HEK293 (cell line): ENCODE results near the gene APLP1.

Source experiments
- CTCF ChIA-PET: fragments of 350-600 bp; formaldehyde crosslinking; extraction: SDS; loops from one replicate; lab custom pipeline; 2021; ENCODE audit warnings: antibody characterized with exemption; lab: Yijun Ruan, JAX
- POLR2A ChIA-PET: fragments of 300-600 bp; formaldehyde crosslinking; extraction: SDS; loops from one replicate; lab custom pipeline; 2020; ENCODE audit warnings: antibody characterized with exemption, inconsistent platforms; lab: Yijun Ruan, JAX
- H3K27ac ChIP-seq: fragments of 200-500 bp; sonication (Bioruptor generic); 2 replicates; pipeline ENCODE4 v1.5.1; 2014; ENCODE audit warnings: low read depth, low read length, control low read depth, inconsistent platforms; ENCODE audit errors: extremely low read depth
- H3K36me3 ChIP-seq, 2 experiments: fragments of 200-500 bp in 1 of 2; sonication (Bioruptor generic) in 1 of 2; 1 replicate in 1 of 2; 2 replicates in 1 of 2; pipeline ENCODE4 v1.5.1; 2014 to 2017; ENCODE audit warnings: inconsistent platforms in 2 of 2, low read length in 2 of 2; ENCODE audit not compliant: control insufficient read depth in 2 of 2, insufficient read depth in 1 of 2
- H3K4me1 ChIP-seq: fragments of 200-500 bp; sonication (Bioruptor generic); 2 replicates; pipeline ENCODE4 v1.5.1; 2014; ENCODE audit warnings: mild to moderate bottlenecking, low read length, inconsistent platforms; ENCODE audit not compliant: control insufficient read depth, insufficient read depth
- H3K4me3 ChIP-seq: 2 replicates; pipeline ENCODE4 v1.5.1; 2011; ENCODE audit warnings: low read depth, mild to moderate bottlenecking, control low read depth, low read length, moderate library complexity
- H3K9me3 ChIP-seq: fragments of 200-500 bp; sonication (Bioruptor generic); 2 replicates; pipeline ENCODE4 v1.5.1; 2014; ENCODE audit warnings: low read depth, low read length, inconsistent platforms; ENCODE audit not compliant: control insufficient read depth, insufficient read depth
- FEZF1 ChIP-seq: fragments of 450-650 bp; formaldehyde crosslinking; IDR thresholded peaks from 2 replicates; pipeline ENCODE4 v1.5.1; 2016; ENCODE audit warnings: missing biosample characterization, missing genetic modification characterization
- GLIS2 ChIP-seq: fragments of 450-650 bp; formaldehyde crosslinking; IDR thresholded peaks from 2 replicates; pipeline ENCODE4 v1.5.1; 2016; ENCODE audit warnings: missing biosample characterization, missing genetic modification characterization
- KLF7 ChIP-seq: fragments of 450-650 bp; formaldehyde crosslinking; IDR thresholded peaks from 2 replicates; pipeline ENCODE4 v1.5.1; 2016; ENCODE audit warnings: missing biosample characterization, missing genetic modification characterization, borderline replicate concordance
- ZBTB21 ChIP-seq: fragments of 450-650 bp; formaldehyde crosslinking; IDR thresholded peaks from 2 replicates; pipeline ENCODE4 v1.5.1; 2017; ENCODE audit warnings: missing biosample characterization, missing genetic modification characterization
- ZBTB8A ChIP-seq: fragments of 450-650 bp; formaldehyde crosslinking; IDR thresholded peaks from 2 replicates; pipeline ENCODE4 v1.5.1; 2016; ENCODE audit warnings: missing biosample characterization, missing genetic modification characterization
- ZEB2 ChIP-seq: fragments of 450-650 bp; formaldehyde crosslinking; IDR thresholded peaks from 2 replicates; pipeline ENCODE4 v1.5.1; 2016; ENCODE audit warnings: missing biosample characterization, missing genetic modification characterization
- ZIC2 ChIP-seq: fragments of 450-650 bp; formaldehyde crosslinking; IDR thresholded peaks from 2 replicates; pipeline ENCODE4 v1.5.1; 2016; ENCODE audit warnings: missing biosample characterization, missing genetic modification characterization
- ZNF223 ChIP-seq: fragments of 450-650 bp; formaldehyde crosslinking; IDR thresholded peaks from 2 replicates; pipeline ENCODE4 v1.5.1; 2016; ENCODE audit warnings: missing biosample characterization, missing genetic modification characterization
- ZNF24 ChIP-seq: fragments of 450-650 bp; formaldehyde crosslinking; IDR thresholded peaks from 2 replicates; pipeline ENCODE4 v1.5.1; 2016; ENCODE audit warnings: missing biosample characterization, missing genetic modification characterization
- ZNF324 ChIP-seq: fragments of 450-650 bp; formaldehyde crosslinking; IDR thresholded peaks from 2 replicates; pipeline ENCODE4 v1.5.1; 2016; ENCODE audit warnings: missing biosample characterization, missing genetic modification characterization
- ZNF366 ChIP-seq: fragments of 450-650 bp; formaldehyde crosslinking; conservative IDR thresholded peaks from 2 replicates; pipeline ENCODE4 v1.5.1; 2016; ENCODE audit warnings: missing biosample characterization, missing genetic modification characterization
- ZNF394 ChIP-seq: fragments of 450-650 bp; formaldehyde crosslinking; IDR thresholded peaks from 2 replicates; pipeline ENCODE4 v1.5.1; 2016; ENCODE audit warnings: missing biosample characterization, missing genetic modification characterization, mild to moderate bottlenecking, moderate library complexity, borderline replicate concordance
- ZNF423 ChIP-seq: fragments of 450-650 bp; formaldehyde crosslinking; IDR thresholded peaks from 2 replicates; pipeline ENCODE4 v1.5.1; 2016; ENCODE audit warnings: missing biosample characterization, missing genetic modification characterization
- ZNF501 ChIP-seq: fragments of 450-650 bp; formaldehyde crosslinking; IDR thresholded peaks from 2 replicates; pipeline ENCODE4 v1.5.1; 2016; ENCODE audit warnings: missing biosample characterization, missing genetic modification characterization
- ZNF596 ChIP-seq: fragments of 450-650 bp; IDR thresholded peaks from 2 replicates; pipeline ENCODE4 v1.5.0; 2018; ENCODE audit warnings: missing biosample characterization, mild to moderate bottlenecking, missing genetic modification characterization, moderate library complexity
- ZNF610 ChIP-seq: fragments of 450-650 bp; formaldehyde crosslinking; IDR thresholded peaks from 2 replicates; pipeline ENCODE4 v1.5.1; 2016; ENCODE audit warnings: missing biosample characterization, missing genetic modification characterization, borderline replicate concordance
- ZNF629 ChIP-seq: fragments of 450-650 bp; formaldehyde crosslinking; IDR thresholded peaks from 2 replicates; pipeline ENCODE4 v1.5.1; 2017; ENCODE audit warnings: missing biosample characterization, missing genetic modification characterization
- ZSCAN30 ChIP-seq: fragments of 450-650 bp; IDR thresholded peaks from 2 replicates; pipeline ENCODE4 v1.5.1; 2018; ENCODE audit warnings: missing biosample characterization, mild to moderate bottlenecking, missing genetic modification characterization, moderate library complexity
- TF ChIP-seq, protein P1 (sequence below): fragments of 450-650 bp; formaldehyde crosslinking; conservative IDR thresholded peaks from 2 replicates; pipeline ENCODE4 v1.5.1; 2016; ENCODE audit warnings: low read depth, missing biosample characterization, missing genetic modification characterization
- TF ChIP-seq, protein P2 (sequence below): fragments of 450-650 bp; formaldehyde crosslinking; IDR thresholded peaks from 2 replicates; pipeline ENCODE4 v1.5.1; 2016; ENCODE audit warnings: missing biosample characterization, missing genetic modification characterization
- TF ChIP-seq, protein P3 (sequence below): fragments of 450-650 bp; formaldehyde crosslinking; optimal IDR thresholded peaks from 2 replicates; pipeline ENCODE3; 2016; ENCODE audit warnings: missing biosample characterization, mild to moderate bottlenecking, missing genetic modification characterization
- TF ChIP-seq, protein P4 (sequence below): fragments of 450-650 bp; formaldehyde crosslinking; IDR thresholded peaks from 2 replicates; pipeline ENCODE4 v1.5.1; 2016; ENCODE audit warnings: missing biosample characterization, missing genetic modification characterization
- TF ChIP-seq, protein P5 (sequence below): fragments of 450-650 bp; formaldehyde crosslinking; IDR thresholded peaks from 2 replicates; pipeline ENCODE4 v1.5.1; 2016; ENCODE audit warnings: missing biosample characterization, missing genetic modification characterization

Gene APLP1

DNA sequence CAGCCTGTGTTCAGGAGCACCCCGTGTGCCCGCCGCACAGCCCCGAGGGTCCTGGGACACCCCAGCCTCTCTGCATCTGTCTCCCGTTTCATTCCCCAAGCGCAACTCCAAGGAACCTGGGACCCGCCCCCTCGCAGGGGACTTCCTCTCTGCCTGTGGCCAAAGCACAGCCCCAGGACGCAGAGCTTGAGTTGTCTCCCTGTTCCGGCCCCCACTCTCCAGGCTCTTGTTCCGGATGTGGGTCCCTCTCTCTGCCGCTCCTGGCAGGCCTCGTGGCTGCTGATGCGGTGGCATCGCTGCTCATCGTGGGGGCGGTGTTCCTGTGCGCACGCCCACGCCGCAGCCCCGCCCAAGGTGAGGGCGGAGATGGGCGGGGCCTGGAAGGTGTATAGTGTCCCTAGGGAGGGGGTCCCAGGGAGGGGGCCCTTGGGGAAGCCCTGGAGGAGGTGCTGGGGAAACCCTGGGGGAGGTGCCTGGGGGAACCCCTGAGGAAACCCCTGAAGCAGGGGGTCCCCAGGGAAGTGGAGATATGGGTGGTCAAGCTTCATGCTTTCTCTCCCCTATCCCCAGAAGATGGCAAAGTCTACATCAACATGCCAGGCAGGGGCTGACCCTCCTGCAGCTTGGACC lies 35.3 kb downstream of the APLP1 start:
- Histone ChIP-seq H3K4me3 (no peak overlapping the region), H3K4me1 (peaks cover 14% of the 10 kb centered on the region), H3K27ac (peak overlapping the region; percentile 21; the same call in 1 of the 2 replicates), H3K9me3 (no peaks in the 10 kb centered on the region), H3K36me3 (no peaks in the 10 kb centered on the region; a peak in 1 of 3 replicates)
- ChIA-PET CTCF (interaction anchor here (2.1 kb wide), 1 partner anchor 27 kb away, joined by 8 read pairs; no protein-coding TSS in a partner anchor), POLR2A (interaction anchor here (0.6 to 0.8 kb wide), 2 partner anchors 14 to 156 kb away, joined by 3 read pairs; partner anchors contain the start of gene LIN37)
- TF ChIP-seq KLF7 (tag by site-specific recombination) (peak; percentile 79; the same call in 1 of the 2 replicates), GLIS2 (peak; percentile 98), ZSCAN30 (tag by site-specific recombination) (peak; percentile 40; the same call in 1 of the 2 replicates), ZNF610 (tag by site-specific recombination) (peak; percentile 98), ZNF596 (tag by site-specific recombination) (no peak), FEZF1 (0 out of 2 replicates have a peak, but pooled peaks have one; percentile 5), ZNF423 (tag by site-specific recombination) (peak; percentile 81), ZNF223 (tag by site-specific recombination) (no peak), ZNF324 (tag by site-specific recombination) (peak; percentile 62; the same call in 1 of the 2 replicates), ZNF629 (tag by site-specific recombination) (peak; percentile 78), ZNF366 (tag by site-specific recombination) (peak; percentile 91), ZBTB21 (tag by site-specific recombination) (peak; percentile 62; the same call in 1 of the 2 replicates), ZEB2 (peak; percentile 83; the same call in 1 of the 2 replicates), ZNF24 (tag by site-specific recombination) (peak; percentile 31; the same call in 1 of the 2 replicates), ZNF394 (tag by site-specific recombination) (no peak), ZIC2 (tag by site-specific recombination) (peak; percentile 79), ZBTB8A (tag by site-specific recombination) (peak; percentile 36; the same call in 1 of the 2 replicates), ZNF501 (tag by site-specific recombination) (peak; percentile 95; the same call in 1 of the 2 replicates)
- TF ChIP-seq, protein P1, sequence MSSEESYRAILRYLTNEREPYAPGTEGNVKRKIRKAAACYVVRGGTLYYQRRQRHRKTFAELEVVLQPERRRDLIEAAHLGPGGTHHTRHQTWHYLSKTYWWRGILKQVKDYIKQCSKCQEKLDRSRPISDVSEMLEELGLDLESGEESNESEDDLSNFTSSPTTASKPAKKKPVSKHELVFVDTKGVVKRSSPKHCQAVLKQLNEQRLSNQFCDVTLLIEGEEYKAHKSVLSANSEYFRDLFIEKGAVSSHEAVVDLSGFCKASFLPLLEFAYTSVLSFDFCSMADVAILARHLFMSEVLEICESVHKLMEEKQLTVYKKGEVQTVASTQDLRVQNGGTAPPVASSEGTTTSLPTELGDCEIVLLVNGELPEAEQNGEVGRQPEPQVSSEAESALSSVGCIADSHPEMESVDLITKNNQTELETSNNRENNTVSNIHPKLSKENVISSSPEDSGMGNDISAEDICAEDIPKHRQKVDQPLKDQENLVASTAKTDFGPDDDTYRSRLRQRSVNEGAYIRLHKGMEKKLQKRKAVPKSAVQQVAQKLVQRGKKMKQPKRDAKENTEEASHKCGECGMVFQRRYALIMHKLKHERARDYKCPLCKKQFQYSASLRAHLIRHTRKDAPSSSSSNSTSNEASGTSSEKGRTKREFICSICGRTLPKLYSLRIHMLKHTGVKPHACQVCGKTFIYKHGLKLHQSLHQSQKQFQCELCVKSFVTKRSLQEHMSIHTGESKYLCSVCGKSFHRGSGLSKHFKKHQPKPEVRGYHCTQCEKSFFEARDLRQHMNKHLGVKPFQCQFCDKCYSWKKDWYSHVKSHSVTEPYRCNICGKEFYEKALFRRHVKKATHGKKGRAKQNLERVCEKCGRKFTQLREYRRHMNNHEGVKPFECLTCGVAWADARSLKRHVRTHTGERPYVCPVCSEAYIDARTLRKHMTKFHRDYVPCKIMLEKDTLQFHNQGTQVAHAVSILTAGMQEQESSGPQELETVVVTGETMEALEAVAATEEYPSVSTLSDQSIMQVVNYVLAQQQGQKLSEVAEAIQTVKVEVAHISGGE = peak; percentile 94
- TF ChIP-seq, protein P2, sequence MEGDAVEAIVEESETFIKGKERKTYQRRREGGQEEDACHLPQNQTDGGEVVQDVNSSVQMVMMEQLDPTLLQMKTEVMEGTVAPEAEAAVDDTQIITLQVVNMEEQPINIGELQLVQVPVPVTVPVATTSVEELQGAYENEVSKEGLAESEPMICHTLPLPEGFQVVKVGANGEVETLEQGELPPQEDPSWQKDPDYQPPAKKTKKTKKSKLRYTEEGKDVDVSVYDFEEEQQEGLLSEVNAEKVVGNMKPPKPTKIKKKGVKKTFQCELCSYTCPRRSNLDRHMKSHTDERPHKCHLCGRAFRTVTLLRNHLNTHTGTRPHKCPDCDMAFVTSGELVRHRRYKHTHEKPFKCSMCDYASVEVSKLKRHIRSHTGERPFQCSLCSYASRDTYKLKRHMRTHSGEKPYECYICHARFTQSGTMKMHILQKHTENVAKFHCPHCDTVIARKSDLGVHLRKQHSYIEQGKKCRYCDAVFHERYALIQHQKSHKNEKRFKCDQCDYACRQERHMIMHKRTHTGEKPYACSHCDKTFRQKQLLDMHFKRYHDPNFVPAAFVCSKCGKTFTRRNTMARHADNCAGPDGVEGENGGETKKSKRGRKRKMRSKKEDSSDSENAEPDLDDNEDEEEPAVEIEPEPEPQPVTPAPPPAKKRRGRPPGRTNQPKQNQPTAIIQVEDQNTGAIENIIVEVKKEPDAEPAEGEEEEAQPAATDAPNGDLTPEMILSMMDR (tag by site-specific recombination) = peak; percentile 75; the same call in 1 of the 2 replicates
- TF ChIP-seq, protein P3, sequence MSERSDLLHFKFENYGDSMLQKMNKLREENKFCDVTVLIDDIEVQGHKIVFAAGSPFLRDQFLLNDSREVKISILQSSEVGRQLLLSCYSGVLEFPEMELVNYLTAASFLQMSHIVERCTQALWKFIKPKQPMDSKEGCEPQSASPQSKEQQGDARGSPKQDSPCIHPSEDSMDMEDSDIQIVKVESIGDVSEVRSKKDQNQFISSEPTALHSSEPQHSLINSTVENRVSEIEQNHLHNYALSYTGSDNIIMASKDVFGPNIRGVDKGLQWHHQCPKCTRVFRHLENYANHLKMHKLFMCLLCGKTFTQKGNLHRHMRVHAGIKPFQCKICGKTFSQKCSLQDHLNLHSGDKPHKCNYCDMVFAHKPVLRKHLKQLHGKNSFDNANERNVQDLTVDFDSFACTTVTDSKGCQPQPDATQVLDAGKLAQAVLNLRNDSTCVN (tag by site-specific recombination) = peak; percentile 67
- TF ChIP-seq, protein P4, sequence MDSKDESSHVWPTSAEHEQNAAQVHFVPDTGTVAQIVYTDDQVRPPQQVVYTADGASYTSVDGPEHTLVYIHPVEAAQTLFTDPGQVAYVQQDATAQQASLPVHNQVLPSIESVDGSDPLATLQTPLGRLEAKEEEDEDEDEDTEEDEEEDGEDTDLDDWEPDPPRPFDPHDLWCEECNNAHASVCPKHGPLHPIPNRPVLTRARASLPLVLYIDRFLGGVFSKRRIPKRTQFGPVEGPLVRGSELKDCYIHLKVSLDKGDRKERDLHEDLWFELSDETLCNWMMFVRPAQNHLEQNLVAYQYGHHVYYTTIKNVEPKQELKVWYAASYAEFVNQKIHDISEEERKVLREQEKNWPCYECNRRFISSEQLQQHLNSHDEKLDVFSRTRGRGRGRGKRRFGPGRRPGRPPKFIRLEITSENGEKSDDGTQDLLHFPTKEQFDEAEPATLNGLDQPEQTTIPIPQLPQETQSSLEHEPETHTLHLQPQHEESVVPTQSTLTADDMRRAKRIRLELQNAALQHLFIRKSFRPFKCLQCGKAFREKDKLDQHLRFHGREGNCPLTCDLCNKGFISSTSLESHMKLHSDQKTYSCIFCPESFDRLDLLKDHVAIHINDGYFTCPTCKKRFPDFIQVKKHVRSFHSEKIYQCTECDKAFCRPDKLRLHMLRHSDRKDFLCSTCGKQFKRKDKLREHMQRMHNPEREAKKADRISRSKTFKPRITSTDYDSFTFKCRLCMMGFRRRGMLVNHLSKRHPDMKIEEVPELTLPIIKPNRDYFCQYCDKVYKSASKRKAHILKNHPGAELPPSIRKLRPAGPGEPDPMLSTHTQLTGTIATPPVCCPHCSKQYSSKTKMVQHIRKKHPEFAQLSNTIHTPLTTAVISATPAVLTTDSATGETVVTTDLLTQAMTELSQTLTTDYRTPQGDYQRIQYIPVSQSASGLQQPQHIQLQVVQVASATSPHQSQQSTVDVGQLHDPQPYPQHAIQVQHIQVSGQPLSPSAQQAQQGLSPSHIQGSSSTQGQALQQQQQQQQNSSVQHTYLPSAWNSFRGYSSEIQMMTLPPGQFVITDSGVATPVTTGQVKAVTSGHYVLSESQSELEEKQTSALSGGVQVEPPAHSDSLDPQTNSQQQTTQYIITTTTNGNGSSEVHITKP (tag by site-specific recombination) = peak; percentile 93
- TF ChIP-seq, protein P5, sequence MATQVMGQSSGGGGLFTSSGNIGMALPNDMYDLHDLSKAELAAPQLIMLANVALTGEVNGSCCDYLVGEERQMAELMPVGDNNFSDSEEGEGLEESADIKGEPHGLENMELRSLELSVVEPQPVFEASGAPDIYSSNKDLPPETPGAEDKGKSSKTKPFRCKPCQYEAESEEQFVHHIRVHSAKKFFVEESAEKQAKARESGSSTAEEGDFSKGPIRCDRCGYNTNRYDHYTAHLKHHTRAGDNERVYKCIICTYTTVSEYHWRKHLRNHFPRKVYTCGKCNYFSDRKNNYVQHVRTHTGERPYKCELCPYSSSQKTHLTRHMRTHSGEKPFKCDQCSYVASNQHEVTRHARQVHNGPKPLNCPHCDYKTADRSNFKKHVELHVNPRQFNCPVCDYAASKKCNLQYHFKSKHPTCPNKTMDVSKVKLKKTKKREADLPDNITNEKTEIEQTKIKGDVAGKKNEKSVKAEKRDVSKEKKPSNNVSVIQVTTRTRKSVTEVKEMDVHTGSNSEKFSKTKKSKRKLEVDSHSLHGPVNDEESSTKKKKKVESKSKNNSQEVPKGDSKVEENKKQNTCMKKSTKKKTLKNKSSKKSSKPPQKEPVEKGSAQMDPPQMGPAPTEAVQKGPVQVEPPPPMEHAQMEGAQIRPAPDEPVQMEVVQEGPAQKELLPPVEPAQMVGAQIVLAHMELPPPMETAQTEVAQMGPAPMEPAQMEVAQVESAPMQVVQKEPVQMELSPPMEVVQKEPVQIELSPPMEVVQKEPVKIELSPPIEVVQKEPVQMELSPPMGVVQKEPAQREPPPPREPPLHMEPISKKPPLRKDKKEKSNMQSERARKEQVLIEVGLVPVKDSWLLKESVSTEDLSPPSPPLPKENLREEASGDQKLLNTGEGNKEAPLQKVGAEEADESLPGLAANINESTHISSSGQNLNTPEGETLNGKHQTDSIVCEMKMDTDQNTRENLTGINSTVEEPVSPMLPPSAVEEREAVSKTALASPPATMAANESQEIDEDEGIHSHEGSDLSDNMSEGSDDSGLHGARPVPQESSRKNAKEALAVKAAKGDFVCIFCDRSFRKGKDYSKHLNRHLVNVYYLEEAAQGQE (tag by site-specific recombination) = 0 out of 2 replicates have a peak, but pooled peaks have one; percentile 21
